ENCODE measurements around the gene JAM3.

JAM3 gene

GRCh38 chr11:134063124-134063495 is 5.8 kb upstream of the JAM3 start:
- peaks cover 13% of the 10 kb centered on the region for H3K27me3 ChIP-seq (ENCODE audit: insufficient read depth, poor library complexity, severe bottlenecking)
- no peak for DNase-seq (ENCODE audit: low read depth in 1 of 2, low spot score in 1 of 2)
- no peak overlapping the region for H3K27ac ChIP-seq (replicated peaks)
- no peak overlapping the region for H3K4me3 ChIP-seq (replicated peaks; ENCODE audit: insufficient read depth, low read length)
- TF ChIP-seq CTCF (IDR thresholded peaks at IDR 0.05; ENCODE audit: insufficient read depth, low read length): no peak
- TF ChIP-seq POLR2AphosphoS5 (IDR thresholded peaks at IDR 0.05; ENCODE audit: low read depth): no peak
- TF ChIP-seq, protein P1, sequence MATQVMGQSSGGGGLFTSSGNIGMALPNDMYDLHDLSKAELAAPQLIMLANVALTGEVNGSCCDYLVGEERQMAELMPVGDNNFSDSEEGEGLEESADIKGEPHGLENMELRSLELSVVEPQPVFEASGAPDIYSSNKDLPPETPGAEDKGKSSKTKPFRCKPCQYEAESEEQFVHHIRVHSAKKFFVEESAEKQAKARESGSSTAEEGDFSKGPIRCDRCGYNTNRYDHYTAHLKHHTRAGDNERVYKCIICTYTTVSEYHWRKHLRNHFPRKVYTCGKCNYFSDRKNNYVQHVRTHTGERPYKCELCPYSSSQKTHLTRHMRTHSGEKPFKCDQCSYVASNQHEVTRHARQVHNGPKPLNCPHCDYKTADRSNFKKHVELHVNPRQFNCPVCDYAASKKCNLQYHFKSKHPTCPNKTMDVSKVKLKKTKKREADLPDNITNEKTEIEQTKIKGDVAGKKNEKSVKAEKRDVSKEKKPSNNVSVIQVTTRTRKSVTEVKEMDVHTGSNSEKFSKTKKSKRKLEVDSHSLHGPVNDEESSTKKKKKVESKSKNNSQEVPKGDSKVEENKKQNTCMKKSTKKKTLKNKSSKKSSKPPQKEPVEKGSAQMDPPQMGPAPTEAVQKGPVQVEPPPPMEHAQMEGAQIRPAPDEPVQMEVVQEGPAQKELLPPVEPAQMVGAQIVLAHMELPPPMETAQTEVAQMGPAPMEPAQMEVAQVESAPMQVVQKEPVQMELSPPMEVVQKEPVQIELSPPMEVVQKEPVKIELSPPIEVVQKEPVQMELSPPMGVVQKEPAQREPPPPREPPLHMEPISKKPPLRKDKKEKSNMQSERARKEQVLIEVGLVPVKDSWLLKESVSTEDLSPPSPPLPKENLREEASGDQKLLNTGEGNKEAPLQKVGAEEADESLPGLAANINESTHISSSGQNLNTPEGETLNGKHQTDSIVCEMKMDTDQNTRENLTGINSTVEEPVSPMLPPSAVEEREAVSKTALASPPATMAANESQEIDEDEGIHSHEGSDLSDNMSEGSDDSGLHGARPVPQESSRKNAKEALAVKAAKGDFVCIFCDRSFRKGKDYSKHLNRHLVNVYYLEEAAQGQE (IDR thresholded peaks at IDR 0.05; ENCODE audit: insufficient replicate concordance, low read depth): no peak
- no peak for TF ChIP-seq GABPA (IDR thresholded peaks at IDR 0.05; ENCODE audit: low read depth)
- no peak for TF ChIP-seq SPI1 (IDR thresholded peaks at IDR 0.05; ENCODE audit: borderline replicate concordance, low read depth)

GRCh38 chr11:134063991-134064747 is 4.7 kb upstream of the JAM3 start:
- TF ChIP-seq, protein P1 (IDR thresholded peaks at IDR 0.05; ENCODE audit: insufficient replicate concordance, low read depth): no peak
- TF ChIP-seq POLR2AphosphoS5 (IDR thresholded peaks at IDR 0.05; ENCODE audit: low read depth) (no peak), SPI1 (IDR thresholded peaks at IDR 0.05; ENCODE audit: borderline replicate concordance, low read depth) (no peak), GABPA (IDR thresholded peaks at IDR 0.05; ENCODE audit: low read depth) (no peak), CTCF (IDR thresholded peaks at IDR 0.05; ENCODE audit: insufficient read depth, low read length) (no peak)

DNA sequence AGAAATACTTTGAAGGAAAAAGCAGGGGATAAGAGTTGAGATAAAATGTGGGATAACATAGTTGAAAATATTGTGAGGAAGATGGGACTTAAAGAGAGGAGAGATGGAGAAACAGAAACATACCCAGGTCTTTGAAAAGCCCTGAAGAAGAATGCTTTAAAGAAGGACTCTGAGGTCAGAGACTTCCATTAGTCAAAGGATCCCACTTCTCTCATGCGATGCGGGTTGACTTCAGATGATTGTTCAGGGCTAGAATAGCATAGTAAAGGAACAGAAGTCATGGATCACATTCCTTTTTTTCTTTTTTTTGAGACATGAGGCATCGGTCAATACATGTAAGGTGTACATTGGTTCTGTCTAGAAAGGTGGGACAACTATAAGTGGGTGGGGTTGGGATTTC is 3.5 kb upstream of the JAM3 start:
- Histone ChIP-seq H3K4me3 (replicated peaks; ENCODE audit: insufficient read depth, low read length) (no peak overlapping the region), H3K27ac (replicated peaks) (no peak overlapping the region), H3K27me3 (ENCODE audit: insufficient read depth, poor library complexity, severe bottlenecking) (peaks cover 23% of the 10 kb centered on the region)
- TF ChIP-seq CTCF (IDR thresholded peaks at IDR 0.05; ENCODE audit: insufficient read depth, low read length) (no peak), SPI1 (IDR thresholded peaks at IDR 0.05; ENCODE audit: borderline replicate concordance, low read depth) (no peak), POLR2AphosphoS5 (IDR thresholded peaks at IDR 0.05; ENCODE audit: low read depth) (no peak), GABPA (IDR thresholded peaks at IDR 0.05; ENCODE audit: low read depth) (no peak)
- TF ChIP-seq, protein P1 (IDR thresholded peaks at IDR 0.05; ENCODE audit: insufficient replicate concordance, low read depth): no peak
- DNase-seq (ENCODE audit: low read depth in 1 of 2, low spot score in 1 of 2): no peak

More at GRCh38 chr11:134063991-134064747, 4.7 kb upstream of the JAM3 start:
- H3K27me3 ChIP-seq (ENCODE audit: insufficient read depth, poor library complexity, severe bottlenecking): peaks cover 17% of the 10 kb centered on the region
- H3K4me3 ChIP-seq (replicated peaks; ENCODE audit: insufficient read depth, low read length): no peak overlapping the region
- H3K27ac ChIP-seq (replicated peaks): no peak overlapping the region
- no peak for DNase-seq (ENCODE audit: low read depth in 1 of 2, low spot score in 1 of 2)
